Loucy (cell line): ENCODE measurements around the gene AARS2.
A peak's percentile ranks its signal among the peaks of the same experiment; 100 is the strongest.
"Not testable (repeated sequence)": the region's sequence is repeated elsewhere in the genome, so short reads cannot be mapped to it uniquely, and the experiment has no call there.

Source experiments
- H2AFZ ChIP-seq: fragments of 200-600 bp; sonication (generic); 2 replicates; pipeline ENCODE4 v1.6.0; 2016; ENCODE audit warnings: antibody characterized with exemption, mild to moderate bottlenecking, low read length, moderate library complexity
- H3F3A ChIP-seq: fragments of 200-600 bp; 2 replicates; pipeline ENCODE4 v1.6.0; 2016; ENCODE audit warnings: antibody characterized with exemption, low read depth, mild to moderate bottlenecking
- H3K27me3 ChIP-seq: fragments of 200-600 bp; sonication (generic); 2 replicates; pipeline ENCODE4 v1.6.1; 2014; ENCODE audit warnings: low read length, mild to moderate bottlenecking; ENCODE audit not compliant: insufficient read depth, poor library complexity, severe bottlenecking
- H3K36me3 ChIP-seq: fragments of 200-600 bp; sonication (generic); 2 replicates; pipeline ENCODE4 v1.6.1; 2016; ENCODE audit warnings: low read length; ENCODE audit not compliant: insufficient read depth
- H3K4me1 ChIP-seq: fragments of 200-600 bp; sonication (generic); 2 replicates; pipeline ENCODE4 v1.5.1; 2014; ENCODE audit warnings: low read length, mild to moderate bottlenecking; ENCODE audit not compliant: insufficient read depth, poor library complexity, severe bottlenecking
- H3K4me2 ChIP-seq: fragments of 200-600 bp; sonication (generic); 2 replicates; pipeline ENCODE4 v1.6.0; 2014; ENCODE audit warnings: antibody characterized with exemption, low read length, low read depth, mild to moderate bottlenecking; ENCODE audit not compliant: poor library complexity, severe bottlenecking
- H3K4me3 ChIP-seq: fragments of 200-600 bp; sonication (generic); 2 replicates; pipeline ENCODE4 v1.5.1; 2014; ENCODE audit warnings: low read length, mild to moderate bottlenecking, mixed read lengths; ENCODE audit not compliant: poor library complexity, severe bottlenecking
- H3K79me2 ChIP-seq: fragments of 200-600 bp; sonication (generic); 2 replicates; pipeline ENCODE4 v1.6.1; 2014; ENCODE audit warnings: low read length; ENCODE audit not compliant: insufficient read depth
- H3K9ac ChIP-seq: fragments of 200-600 bp; sonication (generic); 2 replicates; pipeline ENCODE4 v1.6.0; 2014; ENCODE audit warnings: mild to moderate bottlenecking, low read depth, low read length, moderate library complexity; ENCODE audit not compliant: poor library complexity, severe bottlenecking
- H3K9me2 ChIP-seq: fragments of 200-600 bp; sonication (generic); replicated peaks from 2 replicates; pipeline ENCODE4 v1.6.1; 2016; ENCODE audit warnings: low read depth, low read length, mixed read lengths
- H3K9me3 ChIP-seq: fragments of 200-600 bp; sonication (generic); 2 replicates; pipeline ENCODE4 v1.6.1; 2014; ENCODE audit warnings: mild to moderate bottlenecking, antibody characterized with exemption, low read length, low read depth; ENCODE audit not compliant: insufficient read depth
- H4K20me1 ChIP-seq: fragments of 200-600 bp; sonication (generic); 2 replicates; pipeline ENCODE4 v1.6.0; 2014; ENCODE audit warnings: antibody characterized with exemption, low read length, mild to moderate bottlenecking; ENCODE audit not compliant: insufficient read depth, poor library complexity, severe bottlenecking
- EZH2phosphoT487 ChIP-seq: fragments of 200-600 bp; IDR thresholded peaks from 2 replicates; pipeline ENCODE4 v1.6.1; 2018; ENCODE audit warnings: antibody characterized with exemption, mild to moderate bottlenecking, moderate library complexity, borderline replicate concordance
- TF ChIP-seq, protein P1 (sequence below): fragments of 200-600 bp; sonication (generic); conservative IDR thresholded peaks from 2 replicates; pipeline ENCODE4 v1.5.1; 2014; ENCODE audit warnings: mild to moderate bottlenecking, antibody characterized with exemption, low read length

Gene AARS2

DNA sequence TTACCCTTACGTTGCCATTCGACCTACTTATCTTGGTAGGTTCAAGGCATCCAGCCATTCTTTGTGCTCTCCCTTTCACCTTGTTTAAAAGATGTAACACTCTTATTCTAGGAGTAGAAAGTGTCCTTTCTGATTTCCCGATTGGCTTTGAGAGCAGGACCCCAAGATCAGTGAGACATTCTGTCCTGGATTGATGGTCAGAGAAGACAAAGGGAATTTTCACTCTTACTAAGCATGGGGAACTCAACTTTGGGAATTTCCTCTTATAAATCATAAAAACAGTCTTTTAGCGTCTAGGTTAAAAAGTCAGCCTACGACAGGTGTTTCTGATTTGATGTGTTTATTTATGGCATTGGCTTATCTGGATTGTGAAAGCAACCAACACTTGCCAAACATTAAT, 2.8 kb upstream of the AARS2 start:
- Histone ChIP-seq H3K4me2 (no peak overlapping the region), H3K36me3 (peaks cover 2% of the 10 kb centered on the region; the same call in 1 of the 2 replicates), H3K9me2 (no peaks in the 10 kb centered on the region), H3K79me2 (peaks cover 21% of the 10 kb centered on the region), H3K4me1 (peaks cover 13% of the 10 kb centered on the region), H3K4me3 (no peak overlapping the region), H4K20me1 (no peaks in the 10 kb centered on the region), H2AFZ (no peak overlapping the region), H3K9ac (no peak overlapping the region), H3F3A (no peaks in the 10 kb centered on the region), H3K9me3 (no peaks in the 10 kb centered on the region), H3K27me3 (no peaks in the 10 kb centered on the region)
- TF ChIP-seq, protein P1, sequence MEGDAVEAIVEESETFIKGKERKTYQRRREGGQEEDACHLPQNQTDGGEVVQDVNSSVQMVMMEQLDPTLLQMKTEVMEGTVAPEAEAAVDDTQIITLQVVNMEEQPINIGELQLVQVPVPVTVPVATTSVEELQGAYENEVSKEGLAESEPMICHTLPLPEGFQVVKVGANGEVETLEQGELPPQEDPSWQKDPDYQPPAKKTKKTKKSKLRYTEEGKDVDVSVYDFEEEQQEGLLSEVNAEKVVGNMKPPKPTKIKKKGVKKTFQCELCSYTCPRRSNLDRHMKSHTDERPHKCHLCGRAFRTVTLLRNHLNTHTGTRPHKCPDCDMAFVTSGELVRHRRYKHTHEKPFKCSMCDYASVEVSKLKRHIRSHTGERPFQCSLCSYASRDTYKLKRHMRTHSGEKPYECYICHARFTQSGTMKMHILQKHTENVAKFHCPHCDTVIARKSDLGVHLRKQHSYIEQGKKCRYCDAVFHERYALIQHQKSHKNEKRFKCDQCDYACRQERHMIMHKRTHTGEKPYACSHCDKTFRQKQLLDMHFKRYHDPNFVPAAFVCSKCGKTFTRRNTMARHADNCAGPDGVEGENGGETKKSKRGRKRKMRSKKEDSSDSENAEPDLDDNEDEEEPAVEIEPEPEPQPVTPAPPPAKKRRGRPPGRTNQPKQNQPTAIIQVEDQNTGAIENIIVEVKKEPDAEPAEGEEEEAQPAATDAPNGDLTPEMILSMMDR = no peak
- TF ChIP-seq EZH2phosphoT487 = no peak

DNA sequence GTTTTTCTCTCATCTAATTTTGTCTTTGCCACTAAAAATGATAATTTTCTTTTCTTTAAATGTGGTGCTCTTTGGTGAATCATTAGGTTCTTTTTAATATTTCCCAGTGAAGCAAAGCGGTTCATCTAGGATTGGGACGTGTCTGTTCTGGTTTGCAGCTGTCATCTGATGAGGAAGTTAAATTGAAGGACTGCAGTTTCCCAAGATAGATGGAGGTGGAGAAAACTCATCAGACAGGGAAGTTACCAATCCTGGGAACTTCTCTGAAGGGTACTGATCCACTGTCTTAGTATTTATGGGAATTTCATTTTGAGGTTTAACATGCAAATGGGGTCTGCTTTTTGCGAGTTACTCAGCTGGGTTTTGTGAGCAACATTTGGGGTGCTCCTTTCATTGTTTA, 2.4 kb upstream of the AARS2 start:
- no peaks in the 10 kb centered on the region for H4K20me1 ChIP-seq

DNA sequence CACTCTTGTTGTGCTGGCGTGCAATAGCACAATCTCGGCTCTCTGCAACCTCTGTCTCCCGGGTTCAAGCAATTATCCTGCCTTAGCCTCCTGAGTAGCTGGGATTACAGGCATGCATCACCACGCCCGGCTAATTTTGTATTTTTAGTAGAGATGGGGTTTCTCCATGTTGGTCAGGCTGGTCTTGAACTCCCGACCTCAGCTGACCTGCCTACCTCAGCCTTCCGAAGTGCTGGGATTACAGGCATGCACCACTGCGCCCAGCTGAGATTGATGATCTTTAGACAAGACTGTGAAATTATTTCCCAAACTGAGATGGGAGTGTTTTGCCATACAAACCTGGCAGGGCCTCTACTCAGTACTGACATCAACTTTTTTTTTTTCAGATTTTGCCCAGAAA, 1.5 kb upstream of the AARS2 start:
- H3K9ac ChIP-seq, H3K4me2 ChIP-seq, H2AFZ ChIP-seq, H4K20me1 ChIP-seq, H3K9me3 ChIP-seq, H3F3A ChIP-seq, H3K4me3 ChIP-seq, H3K27me3 ChIP-seq, H3K9me2 ChIP-seq: not testable (repeated sequence)
- H3K4me1 ChIP-seq = peaks cover 13% of the 10 kb centered on the region
- peaks cover 15% of the 10 kb centered on the region; the same call in 1 of the 2 replicates for H3K36me3 ChIP-seq
- H3K79me2 ChIP-seq = peaks cover 22% of the 10 kb centered on the region

More for the DNA sequence above, 2.4 kb upstream of the AARS2 start:
- Histone ChIP-seq H3K36me3 (peaks cover 6% of the 10 kb centered on the region; the same call in 1 of the 2 replicates), H3K4me3 (no peak overlapping the region), H3F3A (no peaks in the 10 kb centered on the region), H3K4me2 (no peak overlapping the region), H3K9me2 (no peaks in the 10 kb centered on the region), H2AFZ (no peak overlapping the region), H3K4me1 (peaks cover 13% of the 10 kb centered on the region), H3K27me3 (no peaks in the 10 kb centered on the region), H3K9me3 (no peaks in the 10 kb centered on the region), H3K79me2 (peaks cover 22% of the 10 kb centered on the region), H3K9ac (no peak overlapping the region)
- TF ChIP-seq EZH2phosphoT487 = no peak
- TF ChIP-seq, protein P1 = no peak

DNA sequence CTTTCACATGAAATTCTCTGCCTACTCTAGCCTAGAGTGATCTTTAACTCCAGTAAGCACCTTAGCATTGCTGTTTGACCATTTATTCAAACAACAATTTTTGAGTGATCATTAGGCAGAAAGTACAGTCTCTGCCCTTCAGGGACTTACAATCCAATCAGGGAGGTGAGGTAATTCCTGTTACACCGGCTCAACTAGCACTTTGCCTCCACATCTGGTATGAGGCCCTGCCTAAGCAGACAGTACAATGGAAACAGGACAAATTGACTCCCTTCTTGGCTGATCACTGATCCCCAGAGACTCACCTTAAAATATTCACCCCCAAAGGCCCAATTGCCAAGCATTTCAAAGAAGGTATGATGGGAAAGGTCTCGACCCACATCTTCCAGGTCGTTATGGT, 1.4 kb downstream of the AARS2 start:
- H3K4me2 ChIP-seq = peak overlapping the region; percentile 91
- H3K27me3 ChIP-seq = no peaks in the 10 kb centered on the region
- H4K20me1 ChIP-seq = no peaks in the 10 kb centered on the region
- peaks cover 13% of the 10 kb centered on the region for H3K4me1 ChIP-seq
- no peaks in the 10 kb centered on the region for H3F3A ChIP-seq
- TF ChIP-seq, protein P1 = no peak
- no peak for TF ChIP-seq EZH2phosphoT487
- no peaks in the 10 kb centered on the region for H3K9me2 ChIP-seq
- H3K9me3 ChIP-seq = no peaks in the 10 kb centered on the region
- H2AFZ ChIP-seq = no peak overlapping the region
- H3K4me3 ChIP-seq = peak overlapping the region; percentile 88
- H3K36me3 ChIP-seq = peaks cover 19% of the 10 kb centered on the region; the same call in 1 of the 2 replicates
- H3K9ac ChIP-seq = peak overlapping the region; percentile 94
- peaks cover 22% of the 10 kb centered on the region for H3K79me2 ChIP-seq
